ENCODE data around the gene HDC.

HDC gene

GRCh38 chr15:50265620-50266019 lies at the start of gene HDC:
HDC (minus strand) TSS chr15:50265726; CDS start chr15:50265623, 103 bp downstream.
- DNase-seq (ENCODE audit: low read depth), result no peak

- no peak for DNase-seq (ENCODE audit: low read depth)
Observed at GRCh38 chr15:50312636-50313035, 47.1 kb upstream of the HDC start.

- no peak for DNase-seq (ENCODE audit: low read depth)
Observed at GRCh38 chr15:50307799-50308198, 42.3 kb upstream of the HDC start.

- no peak for DNase-seq (ENCODE audit: low read depth)
Observed at GRCh38 chr15:50304836-50305235, 39.3 kb upstream of the HDC start.

GRCh38 chr15:50302581-50302980 lies 37.1 kb upstream of the HDC start:
- DNase-seq (ENCODE audit: low read depth), result no peak

- DNase-seq (ENCODE audit: low read depth), result no peak
Observed at GRCh38 chr15:50298340-50298739, 32.8 kb upstream of the HDC start.

- no peak for DNase-seq (ENCODE audit: low read depth)
Observed at GRCh38 chr15:50295966-50296365, 30.4 kb upstream of the HDC start.

- no peak for DNase-seq (ENCODE audit: low read depth)
Observed at GRCh38 chr15:50289749-50290148, 24.2 kb upstream of the HDC start.

GRCh38 chr15:50287324-50288116 lies 22.0 kb upstream of the HDC start:
- no peak for DNase-seq (ENCODE audit: low read depth)

GRCh38 chr15:50281427-50281826 lies 15.9 kb upstream of the HDC start:
- no peak for DNase-seq (ENCODE audit: low read depth)

- no peak for DNase-seq (ENCODE audit: low read depth)
Observed at GRCh38 chr15:50280271-50280670, 14.7 kb upstream of the HDC start.

- DNase-seq (ENCODE audit: low read depth), result no peak
Observed at GRCh38 chr15:50278496-50278895, 13.0 kb upstream of the HDC start.

- no peak for DNase-seq (ENCODE audit: low read depth)
Observed at GRCh38 chr15:50277370-50277769, 11.8 kb upstream of the HDC start.

GRCh38 chr15:50275908-50276307 lies 10.4 kb upstream of the HDC start:
- DNase-seq (ENCODE audit: low read depth), result no peak

- no peak for DNase-seq (ENCODE audit: low read depth)
Observed at GRCh38 chr15:50275091-50275490, 9.6 kb upstream of the HDC start.

- DNase-seq (ENCODE audit: low read depth), result no peak
Observed at GRCh38 chr15:50267577-50267976, 2.1 kb upstream of the HDC start.

GRCh38 chr15:50262533-50262932 lies 3.0 kb downstream of the HDC start:
- no peak for DNase-seq (ENCODE audit: low read depth)

GRCh38 chr15:50261981-50262380 lies 3.5 kb downstream of the HDC start:
- DNase-seq (ENCODE audit: low read depth), result no peak

GRCh38 chr15:50260969-50261496 lies 4.5 kb downstream of the HDC start:
- DNase-seq (ENCODE audit: low read depth), result no peak

GRCh38 chr15:50259276-50259675 lies 6.2 kb downstream of the HDC start:
- DNase-seq (ENCODE audit: low read depth), result no peak

GRCh38 chr15:50257924-50258323 lies 7.6 kb downstream of the HDC start:
- DNase-seq (ENCODE audit: low read depth), result no peak

GRCh38 chr15:50257332-50257731 lies 8.2 kb downstream of the HDC start:
- no peak for DNase-seq (ENCODE audit: low read depth)

GRCh38 chr15:50256188-50257041 lies 9.1 kb downstream of the HDC start:
- no peak for DNase-seq (ENCODE audit: low read depth)
